ENCODE results near the gene DUSP5. TPM values are rescaled to one million over a fixed set of nuclear protein-coding genes. Genes with fewer than 3 reads are reported as not detected.

Gene DUSP5
- total RNA-seq, 1 experiment from 2014 or later: 137 TPM

GRCh38 chr10:110461088-110461487 is 36.6 kb upstream of the DUSP5 start (continued):
- TF ChIP-seq EZH2 (IDR thresholded peaks at IDR 0.05) (no peak), EGR1 (IDR thresholded peaks at IDR 0.05; ENCODE audit: low read depth) (no peak)

DNA sequence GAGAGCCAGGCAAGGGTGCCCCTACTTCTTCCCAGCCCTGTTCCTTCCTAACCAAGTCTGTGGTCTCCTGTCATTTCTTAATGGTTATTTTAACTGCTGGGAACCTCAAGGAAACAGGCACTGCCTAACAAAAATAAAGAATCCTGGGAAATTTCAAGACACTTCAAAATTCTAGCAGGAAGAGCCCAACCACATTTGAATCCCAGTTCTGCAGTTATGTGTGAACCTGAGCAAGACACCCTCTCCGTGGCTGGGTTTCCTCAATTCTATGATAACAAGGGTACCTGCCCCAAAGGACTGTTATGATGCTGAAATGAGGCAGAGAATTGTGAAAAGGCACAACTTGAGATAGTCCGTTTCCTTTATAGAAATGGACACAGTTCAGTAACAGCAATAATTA is 36.2 kb upstream of the DUSP5 start:
- Histone ChIP-seq H3K4me2 (ENCODE audit: low read length) (no peak overlapping the region), H2AFZ (ENCODE audit: low read depth, low read length, poor library complexity, severe bottlenecking) (no peak overlapping the region), H3K9me2 (ENCODE audit: insufficient read depth) (no peaks in the 10 kb centered on the region), H4K20me1 (ENCODE audit: insufficient read depth) (no peaks in the 10 kb centered on the region), H3K9me3 (ENCODE audit: control insufficient read depth in 1 of 2, insufficient read depth in 1 of 2, low read depth in 1 of 2, low read length in 2 of 2) (no peaks in the 10 kb centered on the region), H3K9ac (ENCODE audit: low read length) (no peak overlapping the region), H3K4me3 (replicated peaks in 1 of 2; ENCODE audit: low read depth in 1 of 2, low read length in 2 of 2) (no peak overlapping the region), H3K4me1 (ENCODE audit: control insufficient read depth in 1 of 2, insufficient read depth in 2 of 2, low read length in 2 of 2) (peaks cover 43 to 44% of the 10 kb centered on the region in 2 experiments), H3K36me3 (ENCODE audit: control insufficient read depth in 1 of 2, insufficient read depth in 2 of 2, low read length in 2 of 2) (no peaks in the 10 kb centered on the region), H3K27ac (ENCODE audit: low read depth, low read length) (no peak overlapping the region; the same call in 1 of the 2 replicates), H3K27me3 (ENCODE audit: insufficient read depth, low read length) (no peaks in the 10 kb centered on the region), H3K79me2 (ENCODE audit: insufficient read depth, low read length) (no peaks in the 10 kb centered on the region)
- ChIA-PET POLR2A (interaction anchor here (0.6 kb wide), 1 partner anchor 388 kb away, joined by 3 read pairs; no protein-coding TSS in a partner anchor), RAD21 (ENCODE audit: low non-redundant PET in 1 of 2, low total read pairs in 2 of 2, uncharacterized antibody in 2 of 2, unreplicated experiment in 2 of 2) (no interaction called here), CTCF (interaction anchor here (1.1 kb wide), 1 partner anchor 12 kb away, joined by 3 read pairs; no protein-coding TSS in a partner anchor)
- DNase-seq (ENCODE audit: low read depth, low spot score) (no peak), ATAC-seq (no peak)
- TF ChIP-seq EZH2phosphoT487 (IDR thresholded peaks at IDR 0.05; ENCODE audit: borderline replicate concordance) (no peak), FOSL1 (IDR thresholded peaks at IDR 0.05; ENCODE audit: low read depth) (no peak), CEBPB (IDR thresholded peaks at IDR 0.05; ENCODE audit: low read depth) (no peak), SP1 (IDR thresholded peaks at IDR 0.05; ENCODE audit: low read depth) (no peak), POLR2A (IDR thresholded peaks at IDR 0.05; ENCODE audit: borderline replicate concordance, extremely low read depth, insufficient read depth, insufficient read length) (no peak), ZFX (IDR thresholded peaks at IDR 0.05) (no peak), YY1 (IDR thresholded peaks at IDR 0.05; ENCODE audit: extremely low read depth, insufficient replicate concordance, low read depth, low read length) (no peak), MAX (IDR thresholded peaks at IDR 0.05) (no peak), JUND (IDR thresholded peaks at IDR 0.05) (no peak), RAD21 (IDR thresholded peaks at IDR 0.05; ENCODE audit: low read depth) (no peak), ATF3 (IDR thresholded peaks at IDR 0.05) (no peak)
- TF ChIP-seq, protein P1, sequence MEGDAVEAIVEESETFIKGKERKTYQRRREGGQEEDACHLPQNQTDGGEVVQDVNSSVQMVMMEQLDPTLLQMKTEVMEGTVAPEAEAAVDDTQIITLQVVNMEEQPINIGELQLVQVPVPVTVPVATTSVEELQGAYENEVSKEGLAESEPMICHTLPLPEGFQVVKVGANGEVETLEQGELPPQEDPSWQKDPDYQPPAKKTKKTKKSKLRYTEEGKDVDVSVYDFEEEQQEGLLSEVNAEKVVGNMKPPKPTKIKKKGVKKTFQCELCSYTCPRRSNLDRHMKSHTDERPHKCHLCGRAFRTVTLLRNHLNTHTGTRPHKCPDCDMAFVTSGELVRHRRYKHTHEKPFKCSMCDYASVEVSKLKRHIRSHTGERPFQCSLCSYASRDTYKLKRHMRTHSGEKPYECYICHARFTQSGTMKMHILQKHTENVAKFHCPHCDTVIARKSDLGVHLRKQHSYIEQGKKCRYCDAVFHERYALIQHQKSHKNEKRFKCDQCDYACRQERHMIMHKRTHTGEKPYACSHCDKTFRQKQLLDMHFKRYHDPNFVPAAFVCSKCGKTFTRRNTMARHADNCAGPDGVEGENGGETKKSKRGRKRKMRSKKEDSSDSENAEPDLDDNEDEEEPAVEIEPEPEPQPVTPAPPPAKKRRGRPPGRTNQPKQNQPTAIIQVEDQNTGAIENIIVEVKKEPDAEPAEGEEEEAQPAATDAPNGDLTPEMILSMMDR (IDR thresholded peaks at IDR 0.05 in 2 of 3, conservative IDR thresholded peaks at IDR 0.05 in 1 of 3; ENCODE audit: borderline replicate concordance in 1 of 3, insufficient read depth in 1 of 3, low read depth in 2 of 3, low read length in 2 of 3): no peak
- TF ChIP-seq, protein P2, sequence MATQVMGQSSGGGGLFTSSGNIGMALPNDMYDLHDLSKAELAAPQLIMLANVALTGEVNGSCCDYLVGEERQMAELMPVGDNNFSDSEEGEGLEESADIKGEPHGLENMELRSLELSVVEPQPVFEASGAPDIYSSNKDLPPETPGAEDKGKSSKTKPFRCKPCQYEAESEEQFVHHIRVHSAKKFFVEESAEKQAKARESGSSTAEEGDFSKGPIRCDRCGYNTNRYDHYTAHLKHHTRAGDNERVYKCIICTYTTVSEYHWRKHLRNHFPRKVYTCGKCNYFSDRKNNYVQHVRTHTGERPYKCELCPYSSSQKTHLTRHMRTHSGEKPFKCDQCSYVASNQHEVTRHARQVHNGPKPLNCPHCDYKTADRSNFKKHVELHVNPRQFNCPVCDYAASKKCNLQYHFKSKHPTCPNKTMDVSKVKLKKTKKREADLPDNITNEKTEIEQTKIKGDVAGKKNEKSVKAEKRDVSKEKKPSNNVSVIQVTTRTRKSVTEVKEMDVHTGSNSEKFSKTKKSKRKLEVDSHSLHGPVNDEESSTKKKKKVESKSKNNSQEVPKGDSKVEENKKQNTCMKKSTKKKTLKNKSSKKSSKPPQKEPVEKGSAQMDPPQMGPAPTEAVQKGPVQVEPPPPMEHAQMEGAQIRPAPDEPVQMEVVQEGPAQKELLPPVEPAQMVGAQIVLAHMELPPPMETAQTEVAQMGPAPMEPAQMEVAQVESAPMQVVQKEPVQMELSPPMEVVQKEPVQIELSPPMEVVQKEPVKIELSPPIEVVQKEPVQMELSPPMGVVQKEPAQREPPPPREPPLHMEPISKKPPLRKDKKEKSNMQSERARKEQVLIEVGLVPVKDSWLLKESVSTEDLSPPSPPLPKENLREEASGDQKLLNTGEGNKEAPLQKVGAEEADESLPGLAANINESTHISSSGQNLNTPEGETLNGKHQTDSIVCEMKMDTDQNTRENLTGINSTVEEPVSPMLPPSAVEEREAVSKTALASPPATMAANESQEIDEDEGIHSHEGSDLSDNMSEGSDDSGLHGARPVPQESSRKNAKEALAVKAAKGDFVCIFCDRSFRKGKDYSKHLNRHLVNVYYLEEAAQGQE (IDR thresholded peaks at IDR 0.05; ENCODE audit: low read depth): no peak
- no TSS peak for BruUV-seq (replicated peaks)
- intact Hi-C loops (cut with micrococcal nuclease): no loop called here

All from HCT116 (cell line).